Measurements from ENCODE around the gene SLC24A3.

Gene SLC24A3

GRCh38 chr20:19566226-19566945 lies 353.9 kb downstream of the SLC24A3 start:
- TF ChIP-seq MAX (IDR thresholded peaks at IDR 0.05; ENCODE audit: low read depth, low read length) (no peak), POLR2A (IDR thresholded peaks at IDR 0.05; ENCODE audit: extremely low read depth, insufficient read length) (no peak), MYC (IDR thresholded peaks at IDR 0.05; ENCODE audit: low read depth, low read length) (no peak), CTCF (IDR thresholded peaks at IDR 0.05; ENCODE audit: low read depth, low read length) (no peak)
- H3K4me3 ChIP-seq (ENCODE audit: low read depth, low read length): no peak overlapping the region
- DNase-seq (ENCODE audit: low read depth): peak; percentile 30

GRCh38 chr20:19568128-19568527 lies 355.7 kb downstream of the SLC24A3 start:
- TF ChIP-seq MAX (IDR thresholded peaks at IDR 0.05; ENCODE audit: low read depth, low read length): no peak
- TF ChIP-seq CTCF (IDR thresholded peaks at IDR 0.05; ENCODE audit: low read depth, low read length): no peak
- no peak for TF ChIP-seq MYC (IDR thresholded peaks at IDR 0.05; ENCODE audit: low read depth, low read length)
- no peak for TF ChIP-seq POLR2A (IDR thresholded peaks at IDR 0.05; ENCODE audit: extremely low read depth, insufficient read length)
- DNase-seq (ENCODE audit: low read depth): no peak
- no peak overlapping the region for H3K4me3 ChIP-seq (ENCODE audit: low read depth, low read length)

GRCh38 chr20:19571996-19572395 lies 359.6 kb downstream of the SLC24A3 start:
- DNase-seq (ENCODE audit: low read depth): no peak
- no peak overlapping the region for H3K4me3 ChIP-seq (ENCODE audit: low read depth, low read length)
- TF ChIP-seq MYC (IDR thresholded peaks at IDR 0.05; ENCODE audit: low read depth, low read length): no peak
- no peak for TF ChIP-seq CTCF (IDR thresholded peaks at IDR 0.05; ENCODE audit: low read depth, low read length)
- no peak for TF ChIP-seq POLR2A (IDR thresholded peaks at IDR 0.05; ENCODE audit: extremely low read depth, insufficient read length)
- TF ChIP-seq MAX (IDR thresholded peaks at IDR 0.05; ENCODE audit: low read depth, low read length): no peak

GRCh38 chr20:19577692-19578091 lies 365.2 kb downstream of the SLC24A3 start:
- DNase-seq (ENCODE audit: low read depth): no peak
- no peak for TF ChIP-seq MYC (IDR thresholded peaks at IDR 0.05; ENCODE audit: low read depth, low read length)
- TF ChIP-seq POLR2A (IDR thresholded peaks at IDR 0.05; ENCODE audit: extremely low read depth, insufficient read length): no peak
- no peak for TF ChIP-seq CTCF (IDR thresholded peaks at IDR 0.05; ENCODE audit: low read depth, low read length)
- no peak for TF ChIP-seq MAX (IDR thresholded peaks at IDR 0.05; ENCODE audit: low read depth, low read length)
- no peak overlapping the region for H3K4me3 ChIP-seq (ENCODE audit: low read depth, low read length)

- TF ChIP-seq MYC (IDR thresholded peaks at IDR 0.05; ENCODE audit: low read depth, low read length) (no peak), CTCF (IDR thresholded peaks at IDR 0.05; ENCODE audit: low read depth, low read length) (no peak), POLR2A (IDR thresholded peaks at IDR 0.05; ENCODE audit: extremely low read depth, insufficient read length) (no peak), MAX (IDR thresholded peaks at IDR 0.05; ENCODE audit: low read depth, low read length) (no peak)
- DNase-seq (ENCODE audit: low read depth): no peak
- H3K4me3 ChIP-seq (ENCODE audit: low read depth, low read length): no peak overlapping the region
Observed at GRCh38 chr20:19582782-19583181, 370.3 kb downstream of the SLC24A3 start.

All from NB4 (cell line).